Measurements from ENCODE around the gene ERLEC1. TPM values are rescaled to one million over a fixed set of nuclear protein-coding genes. Genes with fewer than 3 reads are reported as not detected.
A peak's percentile ranks its signal among the peaks of the same experiment; 100 is the strongest.

The ERLEC1 gene, protein sequence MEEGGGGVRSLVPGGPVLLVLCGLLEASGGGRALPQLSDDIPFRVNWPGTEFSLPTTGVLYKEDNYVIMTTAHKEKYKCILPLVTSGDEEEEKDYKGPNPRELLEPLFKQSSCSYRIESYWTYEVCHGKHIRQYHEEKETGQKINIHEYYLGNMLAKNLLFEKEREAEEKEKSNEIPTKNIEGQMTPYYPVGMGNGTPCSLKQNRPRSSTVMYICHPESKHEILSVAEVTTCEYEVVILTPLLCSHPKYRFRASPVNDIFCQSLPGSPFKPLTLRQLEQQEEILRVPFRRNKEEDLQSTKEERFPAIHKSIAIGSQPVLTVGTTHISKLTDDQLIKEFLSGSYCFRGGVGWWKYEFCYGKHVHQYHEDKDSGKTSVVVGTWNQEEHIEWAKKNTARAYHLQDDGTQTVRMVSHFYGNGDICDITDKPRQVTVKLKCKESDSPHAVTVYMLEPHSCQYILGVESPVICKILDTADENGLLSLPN
- 44.9 TPM for total RNA-seq

DNA sequence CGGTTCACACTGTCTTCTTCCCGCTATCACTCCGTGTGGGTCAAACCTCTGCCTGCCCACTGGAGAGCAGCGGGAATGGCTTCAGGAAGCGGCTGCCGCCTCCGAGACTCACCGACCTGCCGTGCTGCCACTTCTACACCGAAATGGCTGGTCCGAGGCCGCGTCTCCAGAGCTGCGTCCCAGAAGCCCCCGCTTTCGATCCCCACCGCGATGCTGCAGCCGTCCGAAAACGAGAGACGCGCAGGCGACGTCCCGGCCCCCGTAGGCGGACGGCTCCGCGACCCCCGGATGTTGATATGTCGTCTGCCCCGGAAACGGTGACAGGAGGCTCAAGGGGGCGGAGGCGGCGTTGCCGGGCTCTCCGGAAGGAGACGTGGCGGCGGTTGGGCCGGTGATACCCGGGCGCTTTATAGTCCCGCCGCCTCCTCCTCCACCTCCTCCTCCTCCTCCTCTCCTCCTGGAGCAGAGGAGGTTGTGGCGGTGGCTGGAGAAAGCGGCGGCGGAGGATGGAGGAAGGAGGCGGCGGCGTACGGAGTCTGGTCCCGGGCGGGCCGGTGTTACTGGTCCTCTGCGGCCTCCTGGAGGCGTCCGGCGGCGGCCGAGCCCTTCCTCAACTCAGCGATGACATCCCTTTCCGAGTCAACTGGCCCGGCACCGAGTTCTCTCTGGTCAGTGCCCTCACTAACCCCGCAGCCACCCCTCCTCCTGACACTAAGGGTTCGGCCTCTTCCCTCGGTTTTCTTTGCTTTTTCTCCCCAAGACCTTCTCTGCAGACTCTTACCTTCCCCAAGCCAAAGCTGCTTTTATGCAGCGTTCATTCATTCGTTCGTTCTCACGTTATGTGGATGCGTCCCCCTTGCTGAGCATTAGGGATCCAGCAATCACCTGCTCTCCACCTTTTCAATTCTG is at the start of gene ERLEC1, which contains the start of gene ASB3:
Gene ERLEC1, plus strand, starts transcription at position 340 of the 909 bp plus-strand sequence. Its CDS starts 167 bp downstream, at position 507.
Gene ASB3, minus strand, starts transcription at position 249 of the 909 bp plus-strand sequence. CDS start 21,381 bp downstream, outside the sequence.
- H3K4me3 ChIP-seq (ENCODE audit: low read length in 3 of 3): peak within 1 kb of the TSS; percentile 91 to 100 (median 96)
- H3K27ac ChIP-seq (ENCODE audit: low read depth, low read length): peak within 1 kb of the TSS; percentile 79
- no peaks in the 10 kb centered on the region for H3K9me3 ChIP-seq (ENCODE audit: control insufficient read depth in 3 of 3, low read length in 3 of 3)
- H3K27me3 ChIP-seq (ENCODE audit: control insufficient read depth in 3 of 3, insufficient read depth in 3 of 3, low read length in 3 of 3): no peaks in the 10 kb centered on the region
- peaks cover 20 to 41% (median 23%) of the 10 kb centered on the region in 3 donors for H3K4me1 ChIP-seq (ENCODE audit: control insufficient read depth in 3 of 3, insufficient read depth in 3 of 3, low read length in 3 of 3)
- peak within 1 kb of the TSS; percentile 87 to 97 (median 96) for H3K9ac ChIP-seq (ENCODE audit: low read depth in 1 of 3, low read length in 3 of 3)
- H3K36me3 ChIP-seq (ENCODE audit: control insufficient read depth in 3 of 3, insufficient read depth in 3 of 3, low read length in 3 of 3): no peaks in the 10 kb centered on the region

DNA sequence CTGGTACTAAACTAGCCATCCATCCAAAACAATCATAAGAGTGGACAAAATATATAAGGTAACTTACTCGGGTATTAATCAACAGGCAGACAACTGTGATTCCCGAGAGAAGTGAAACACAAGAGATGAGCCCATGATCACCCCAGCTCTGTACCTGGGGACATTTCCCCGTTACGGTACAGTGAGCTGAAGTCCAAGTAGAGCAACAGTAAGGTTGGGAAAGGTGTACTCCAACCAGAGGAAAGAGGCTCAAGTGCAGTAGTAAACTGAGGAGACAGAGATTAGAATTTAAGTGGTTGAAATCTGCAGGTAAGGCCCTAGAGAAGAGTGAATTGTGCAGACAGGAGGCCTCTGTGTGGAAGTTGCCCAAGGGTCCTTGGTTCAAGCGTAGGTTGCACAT is 49.8 kb upstream of the ERLEC1 start:
- Histone ChIP-seq H3K4me3 (ENCODE audit: low read length in 3 of 3) (no peak overlapping the region), H3K27ac (ENCODE audit: low read depth, low read length) (no peak overlapping the region)

DNA sequence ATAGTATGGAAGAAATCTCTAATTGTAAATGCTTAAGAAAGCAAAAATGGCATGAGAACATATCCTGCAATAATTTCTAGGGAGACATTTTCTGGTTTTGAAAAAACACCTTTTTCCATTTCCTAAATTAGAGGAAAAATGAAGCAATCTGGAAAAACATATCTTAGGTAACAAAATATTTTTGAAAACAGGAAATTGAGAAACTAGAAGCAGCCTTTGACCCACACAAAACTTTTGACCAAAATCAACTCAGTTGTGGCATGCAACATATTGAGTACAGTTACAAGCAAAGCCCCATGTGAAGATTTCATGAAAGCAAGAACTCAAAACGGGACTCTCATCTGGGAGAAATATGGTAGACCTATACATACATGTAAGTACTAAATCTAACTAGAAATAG is 47.8 kb upstream of the ERLEC1 start:
- Histone ChIP-seq H3K9ac (ENCODE audit: low read depth in 1 of 3, low read length in 3 of 3) (no peak overlapping the region), H3K27me3 (ENCODE audit: control insufficient read depth in 3 of 3, insufficient read depth in 3 of 3, low read length in 3 of 3) (no peaks in the 10 kb centered on the region), H3K4me1 (ENCODE audit: control insufficient read depth in 3 of 3, insufficient read depth in 3 of 3, low read length in 3 of 3) (no peaks in the 10 kb centered on the region), H3K36me3 (ENCODE audit: control insufficient read depth in 3 of 3, insufficient read depth in 3 of 3, low read length in 3 of 3) (peaks cover 0 to 4% (median 4%) of the 10 kb centered on the region in 3 donors), H3K9me3 (ENCODE audit: control insufficient read depth in 3 of 3, low read length in 3 of 3) (no peaks in the 10 kb centered on the region), H3K4me3 (ENCODE audit: low read length in 3 of 3) (no peak overlapping the region), H3K27ac (ENCODE audit: low read depth, low read length) (no peak overlapping the region)

More for the DNA sequence above, 49.8 kb upstream of the ERLEC1 start:
- H3K27me3 ChIP-seq (ENCODE audit: control insufficient read depth in 3 of 3, insufficient read depth in 3 of 3, low read length in 3 of 3): no peaks in the 10 kb centered on the region
- H3K4me1 ChIP-seq (ENCODE audit: control insufficient read depth in 3 of 3, insufficient read depth in 3 of 3, low read length in 3 of 3): no peaks in the 10 kb centered on the region
- H3K9ac ChIP-seq (ENCODE audit: low read depth in 1 of 3, low read length in 3 of 3): no peak overlapping the region
- H3K9me3 ChIP-seq (ENCODE audit: control insufficient read depth in 3 of 3, low read length in 3 of 3): no peaks in the 10 kb centered on the region
- peaks cover 0 to 4% (median 4%) of the 10 kb centered on the region in 3 donors for H3K36me3 ChIP-seq (ENCODE audit: control insufficient read depth in 3 of 3, insufficient read depth in 3 of 3, low read length in 3 of 3)

DNA sequence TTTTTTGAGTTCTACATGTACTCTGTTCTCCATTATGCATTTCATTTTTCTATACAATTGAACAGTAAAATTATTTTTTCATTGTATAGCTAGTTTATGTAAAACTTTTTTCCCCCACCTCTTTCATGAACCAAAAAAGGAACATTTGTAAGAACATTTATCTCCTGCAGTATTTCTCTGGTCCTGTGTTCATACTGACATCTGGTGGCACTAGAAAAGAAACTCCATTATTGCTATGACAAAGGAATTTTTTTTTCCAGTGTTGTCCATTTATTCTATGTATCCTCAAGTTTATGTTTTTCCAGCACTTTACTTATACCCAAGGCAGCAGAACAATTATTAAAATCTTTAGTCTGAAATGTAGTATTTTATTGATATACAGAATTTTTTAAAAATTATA is 46.7 kb upstream of the ERLEC1 start:
- no peak overlapping the region for H3K4me3 ChIP-seq (ENCODE audit: low read length in 3 of 3)
- peaks cover 0 to 4% (median 4%) of the 10 kb centered on the region in 3 donors for H3K36me3 ChIP-seq (ENCODE audit: control insufficient read depth in 3 of 3, insufficient read depth in 3 of 3, low read length in 3 of 3)
- no peaks in the 10 kb centered on the region for H3K9me3 ChIP-seq (ENCODE audit: control insufficient read depth in 3 of 3, low read length in 3 of 3)
- no peaks in the 10 kb centered on the region for H3K4me1 ChIP-seq (ENCODE audit: control insufficient read depth in 3 of 3, insufficient read depth in 3 of 3, low read length in 3 of 3)
- H3K9ac ChIP-seq (ENCODE audit: low read depth in 1 of 3, low read length in 3 of 3): no peak overlapping the region
- H3K27ac ChIP-seq (ENCODE audit: low read depth, low read length): no peak overlapping the region
- H3K27me3 ChIP-seq (ENCODE audit: control insufficient read depth in 3 of 3, insufficient read depth in 3 of 3, low read length in 3 of 3): no peaks in the 10 kb centered on the region

DNA sequence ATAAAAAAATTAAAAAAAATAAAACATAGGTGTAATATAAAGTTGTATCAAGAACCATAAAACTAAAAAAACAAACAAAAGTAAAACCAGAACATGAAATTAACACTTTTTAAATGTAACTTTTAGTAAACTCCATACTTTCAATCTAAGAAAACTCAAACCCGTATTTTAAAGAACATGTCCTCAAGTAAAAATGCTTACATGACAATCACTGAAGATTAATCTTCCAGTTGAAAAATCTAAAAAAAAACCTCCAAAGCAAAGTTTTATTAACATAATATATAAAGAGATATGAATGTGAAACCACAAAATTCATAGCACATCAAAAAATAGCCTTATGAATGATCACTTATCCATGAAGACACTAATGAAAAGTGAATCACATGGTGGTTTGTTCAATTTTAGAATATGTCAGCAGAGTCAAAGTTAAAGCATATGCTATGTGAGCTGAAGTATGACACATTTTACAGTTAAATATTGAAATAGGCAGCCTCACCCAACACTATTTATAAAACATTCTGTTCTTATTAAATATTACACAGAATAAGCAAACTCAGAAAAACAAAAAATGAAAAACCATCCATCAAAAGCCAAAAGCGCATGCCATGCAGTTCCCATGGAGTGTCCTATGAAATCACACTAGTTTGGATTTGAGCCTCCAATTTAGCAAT is 42.3 kb upstream of the ERLEC1 start:
- Histone ChIP-seq H3K4me1 (ENCODE audit: control insufficient read depth in 3 of 3, insufficient read depth in 3 of 3, low read length in 3 of 3) (no peaks in the 10 kb centered on the region), H3K36me3 (ENCODE audit: control insufficient read depth in 3 of 3, insufficient read depth in 3 of 3, low read length in 3 of 3) (peaks cover 0 to 4% (median 2%) of the 10 kb centered on the region in 3 donors), H3K9me3 (ENCODE audit: control insufficient read depth in 3 of 3, low read length in 3 of 3) (no peaks in the 10 kb centered on the region), H3K27ac (ENCODE audit: low read depth, low read length) (no peak overlapping the region), H3K9ac (ENCODE audit: low read depth in 1 of 3, low read length in 3 of 3) (no peak overlapping the region), H3K27me3 (ENCODE audit: control insufficient read depth in 3 of 3, insufficient read depth in 3 of 3, low read length in 3 of 3) (no peaks in the 10 kb centered on the region), H3K4me3 (ENCODE audit: low read length in 3 of 3) (no peak overlapping the region)

- H3K27me3 ChIP-seq (ENCODE audit: control insufficient read depth in 3 of 3, insufficient read depth in 3 of 3, low read length in 3 of 3): no peaks in the 10 kb centered on the region
- H3K36me3 ChIP-seq (ENCODE audit: control insufficient read depth in 3 of 3, insufficient read depth in 3 of 3, low read length in 3 of 3): peaks cover 0 to 4% (median 2%) of the 10 kb centered on the region in 3 donors
- no peak overlapping the region for H3K9ac ChIP-seq (ENCODE audit: low read depth in 1 of 3, low read length in 3 of 3)
- no peaks in the 10 kb centered on the region for H3K4me1 ChIP-seq (ENCODE audit: control insufficient read depth in 3 of 3, insufficient read depth in 3 of 3, low read length in 3 of 3)
- H3K4me3 ChIP-seq (ENCODE audit: low read length in 3 of 3): no peak overlapping the region
- H3K27ac ChIP-seq (ENCODE audit: low read depth, low read length): no peak overlapping the region
- H3K9me3 ChIP-seq (ENCODE audit: control insufficient read depth in 3 of 3, low read length in 3 of 3): no peaks in the 10 kb centered on the region
Measured at GRCh38 chr2:53750041-53750768, 36.6 kb upstream of the ERLEC1 start.

GRCh38 chr2:53751728-53752127 is 35.1 kb upstream of the ERLEC1 start:
- peaks cover 4 to 5% (median 5%) of the 10 kb centered on the region in 3 donors for H3K36me3 ChIP-seq (ENCODE audit: control insufficient read depth in 3 of 3, insufficient read depth in 3 of 3, low read length in 3 of 3)
- H3K27ac ChIP-seq (ENCODE audit: low read depth, low read length): no peak overlapping the region
- H3K9ac ChIP-seq (ENCODE audit: low read depth in 1 of 3, low read length in 3 of 3): no peak overlapping the region
- H3K4me3 ChIP-seq (ENCODE audit: low read length in 3 of 3): no peak overlapping the region
- no peaks in the 10 kb centered on the region for H3K27me3 ChIP-seq (ENCODE audit: control insufficient read depth in 3 of 3, insufficient read depth in 3 of 3, low read length in 3 of 3)
- H3K4me1 ChIP-seq (ENCODE audit: control insufficient read depth in 3 of 3, insufficient read depth in 3 of 3, low read length in 3 of 3): no peaks in the 10 kb centered on the region
- H3K9me3 ChIP-seq (ENCODE audit: control insufficient read depth in 3 of 3, low read length in 3 of 3): no peaks in the 10 kb centered on the region

- no peak overlapping the region for H3K27ac ChIP-seq (ENCODE audit: low read depth, low read length)
- H3K27me3 ChIP-seq (ENCODE audit: control insufficient read depth in 3 of 3, insufficient read depth in 3 of 3, low read length in 3 of 3): no peaks in the 10 kb centered on the region
- no peak overlapping the region for H3K4me3 ChIP-seq (ENCODE audit: low read length in 3 of 3)
- H3K9me3 ChIP-seq (ENCODE audit: control insufficient read depth in 3 of 3, low read length in 3 of 3): no peaks in the 10 kb centered on the region
- no peak overlapping the region for H3K9ac ChIP-seq (ENCODE audit: low read depth in 1 of 3, low read length in 3 of 3)
- H3K36me3 ChIP-seq (ENCODE audit: control insufficient read depth in 3 of 3, insufficient read depth in 3 of 3, low read length in 3 of 3): peaks cover 4 to 6% (median 5%) of the 10 kb centered on the region in 3 donors
- H3K4me1 ChIP-seq (ENCODE audit: control insufficient read depth in 3 of 3, insufficient read depth in 3 of 3, low read length in 3 of 3): no peaks in the 10 kb centered on the region
Measured at GRCh38 chr2:53752385-53752784, 34.5 kb upstream of the ERLEC1 start.

GRCh38 chr2:53753041-53753440 is 33.8 kb upstream of the ERLEC1 start:
- Histone ChIP-seq H3K4me3 (ENCODE audit: low read length in 3 of 3) (no peak overlapping the region), H3K27ac (ENCODE audit: low read depth, low read length) (no peak overlapping the region), H3K9ac (ENCODE audit: low read depth in 1 of 3, low read length in 3 of 3) (no peak overlapping the region), H3K36me3 (ENCODE audit: control insufficient read depth in 3 of 3, insufficient read depth in 3 of 3, low read length in 3 of 3) (peaks cover 2 to 6% (median 5%) of the 10 kb centered on the region in 3 donors), H3K27me3 (ENCODE audit: control insufficient read depth in 3 of 3, insufficient read depth in 3 of 3, low read length in 3 of 3) (no peaks in the 10 kb centered on the region), H3K9me3 (ENCODE audit: control insufficient read depth in 3 of 3, low read length in 3 of 3) (no peaks in the 10 kb centered on the region), H3K4me1 (ENCODE audit: control insufficient read depth in 3 of 3, insufficient read depth in 3 of 3, low read length in 3 of 3) (no peaks in the 10 kb centered on the region)

Measured in skeletal muscle tissue (tissue), 4 donors.